Endothelial cell (in vitro differentiated cells): ENCODE measurements around the gene LAYN. TPM values are rescaled to one million over a fixed set of nuclear protein-coding genes. Genes with fewer than 3 reads are reported as not detected.

ENCODE experiments used
- DNase-seq: peaks from one replicate; pipeline ENCODE4 v3.0.0; 2021; ENCODE audit warnings: low spot score
- H3K27ac Mint-ChIP-seq: one replicate; pipeline ENCODE4 v1.8.0; 2021; ENCODE audit warnings: mixed read lengths, inconsistent platforms; ENCODE audit not compliant: unreplicated experiment
- H3K27me3 Mint-ChIP-seq: one replicate; pipeline ENCODE4 v1.8.0; 2021; ENCODE audit warnings: mild to moderate bottlenecking, moderate library complexity, mixed read lengths, inconsistent platforms; ENCODE audit not compliant: unreplicated experiment
- H3K36me3 Mint-ChIP-seq: one replicate; pipeline ENCODE4 v1.8.0; 2021; ENCODE audit warnings: mild to moderate bottlenecking, low read depth, mixed read lengths, inconsistent platforms; ENCODE audit not compliant: unreplicated experiment
- H3K4me1 Mint-ChIP-seq: one replicate; pipeline ENCODE4 v1.8.0; 2021; ENCODE audit warnings: mild to moderate bottlenecking, mixed read lengths, inconsistent platforms; ENCODE audit not compliant: unreplicated experiment
- H3K4me3 Mint-ChIP-seq: one replicate; pipeline ENCODE4 v1.8.0; 2021; ENCODE audit warnings: mild to moderate bottlenecking, mixed read lengths, inconsistent platforms; ENCODE audit not compliant: unreplicated experiment
- H3K9me3 Mint-ChIP-seq: one replicate; pipeline ENCODE4 v1.8.0; 2021; ENCODE audit warnings: mixed read lengths, inconsistent platforms; ENCODE audit not compliant: unreplicated experiment
- total RNA-seq: library from RNA; stranded (reverse); fragmentation: NEBNext Ultra II Directional; extraction: Animal tissue kit (Norgen Biotek cat#: 25700); gene quantifications from one replicate; pipeline ENCODE4 v1.2.1, GENCODE V29; 2021; ENCODE audit not compliant: unreplicated experiment
- TF ChIP-seq, protein P1 (sequence below): fragments of 200-600 bp; sonication (generic); IDR thresholded peaks from one replicate; pipeline ENCODE4 v1.5.0; 2021; ENCODE audit warnings: antibody characterized with exemption; ENCODE audit not compliant: unreplicated experiment

Gene LAYN
- total RNA-seq, 1 donor from 2014 or later = 26.2 TPM

DNA sequence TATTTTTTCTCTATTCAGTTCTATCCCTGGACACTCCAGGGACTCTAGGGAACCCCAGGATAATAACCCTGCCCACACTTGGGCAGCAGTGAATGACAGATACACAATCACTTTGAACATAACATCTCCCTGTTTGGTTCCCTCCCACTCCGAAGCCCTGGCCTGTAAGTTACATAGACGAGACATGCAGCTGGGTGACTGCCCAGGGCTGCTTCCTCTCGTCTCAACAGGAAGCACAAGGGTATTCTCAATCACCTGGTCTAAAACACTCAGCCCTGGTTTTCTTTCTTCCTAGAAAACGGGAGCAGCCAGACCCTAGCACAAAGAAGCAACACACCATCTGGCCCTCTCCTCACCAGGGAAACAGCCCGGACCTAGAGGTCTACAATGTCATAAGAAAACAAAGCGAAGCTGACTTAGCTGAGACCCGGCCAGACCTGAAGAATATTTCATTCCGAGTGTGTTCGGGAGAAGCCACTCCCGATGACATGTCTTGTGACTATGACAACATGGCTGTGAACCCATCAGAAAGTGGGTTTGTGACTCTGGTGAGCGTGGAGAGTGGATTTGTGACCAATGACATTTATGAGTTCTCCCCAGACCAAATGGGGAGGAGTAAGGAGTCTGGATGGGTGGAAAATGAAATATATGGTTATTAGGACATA lies 19.4 kb downstream of the LAYN start:
- TF ChIP-seq, protein P1, sequence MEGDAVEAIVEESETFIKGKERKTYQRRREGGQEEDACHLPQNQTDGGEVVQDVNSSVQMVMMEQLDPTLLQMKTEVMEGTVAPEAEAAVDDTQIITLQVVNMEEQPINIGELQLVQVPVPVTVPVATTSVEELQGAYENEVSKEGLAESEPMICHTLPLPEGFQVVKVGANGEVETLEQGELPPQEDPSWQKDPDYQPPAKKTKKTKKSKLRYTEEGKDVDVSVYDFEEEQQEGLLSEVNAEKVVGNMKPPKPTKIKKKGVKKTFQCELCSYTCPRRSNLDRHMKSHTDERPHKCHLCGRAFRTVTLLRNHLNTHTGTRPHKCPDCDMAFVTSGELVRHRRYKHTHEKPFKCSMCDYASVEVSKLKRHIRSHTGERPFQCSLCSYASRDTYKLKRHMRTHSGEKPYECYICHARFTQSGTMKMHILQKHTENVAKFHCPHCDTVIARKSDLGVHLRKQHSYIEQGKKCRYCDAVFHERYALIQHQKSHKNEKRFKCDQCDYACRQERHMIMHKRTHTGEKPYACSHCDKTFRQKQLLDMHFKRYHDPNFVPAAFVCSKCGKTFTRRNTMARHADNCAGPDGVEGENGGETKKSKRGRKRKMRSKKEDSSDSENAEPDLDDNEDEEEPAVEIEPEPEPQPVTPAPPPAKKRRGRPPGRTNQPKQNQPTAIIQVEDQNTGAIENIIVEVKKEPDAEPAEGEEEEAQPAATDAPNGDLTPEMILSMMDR = no peak
- Mint-ChIP-seq H3K27me3 (peaks cover 2% of the 10 kb centered on the region), H3K36me3 (peaks cover 41% of the 10 kb centered on the region), H3K27ac (no peak overlapping the region), H3K9me3 (no peaks in the 10 kb centered on the region), H3K4me1 (peaks cover 7% of the 10 kb centered on the region), H3K4me3 (no peak overlapping the region)
- no peak for DNase-seq

DNA sequence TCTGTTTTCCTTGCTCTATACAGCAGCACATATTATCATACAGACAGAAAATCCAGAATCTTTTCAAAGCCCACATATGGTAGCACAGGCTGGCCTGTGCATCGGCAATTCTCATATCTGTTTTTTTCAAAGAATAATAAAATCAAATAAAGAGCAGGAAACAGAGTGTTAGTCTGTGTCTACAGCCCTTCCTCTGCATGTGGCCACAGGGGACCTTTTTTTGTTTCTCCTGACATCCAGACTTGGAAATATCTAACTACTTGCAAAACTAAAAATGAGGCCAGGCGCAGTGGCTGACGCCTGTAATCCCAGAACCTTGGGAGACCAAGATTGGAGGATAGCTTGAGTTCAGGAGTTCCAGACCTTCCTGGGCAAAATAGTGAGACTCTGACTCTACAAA lies 20.3 kb downstream of the LAYN start:
- no peak for DNase-seq
- peaks cover 32% of the 10 kb centered on the region for H3K36me3 Mint-ChIP-seq
- peaks cover 2% of the 10 kb centered on the region for H3K27me3 Mint-ChIP-seq
- peaks cover 7% of the 10 kb centered on the region for H3K4me1 Mint-ChIP-seq
- no peaks in the 10 kb centered on the region for H3K9me3 Mint-ChIP-seq
- H3K27ac Mint-ChIP-seq = no peak overlapping the region
- TF ChIP-seq, protein P1 = no peak
- H3K4me3 Mint-ChIP-seq = no peak overlapping the region

GRCh38 chr11:111561306-111561705 lies 20.8 kb downstream of the LAYN start:
- H3K9me3 Mint-ChIP-seq = no peaks in the 10 kb centered on the region
- DNase-seq = no peak
- H3K4me1 Mint-ChIP-seq = peaks cover 7% of the 10 kb centered on the region
- TF ChIP-seq, protein P1 = no peak
- H3K36me3 Mint-ChIP-seq = peaks cover 27% of the 10 kb centered on the region
- H3K4me3 Mint-ChIP-seq = no peak overlapping the region
- no peak overlapping the region for H3K27ac Mint-ChIP-seq
- peaks cover 2% of the 10 kb centered on the region for H3K27me3 Mint-ChIP-seq

- TF ChIP-seq, protein P1 = no peak
- Mint-ChIP-seq H3K36me3 (peaks cover 22% of the 10 kb centered on the region), H3K9me3 (no peaks in the 10 kb centered on the region), H3K4me3 (no peak overlapping the region), H3K27me3 (peaks cover 2% of the 10 kb centered on the region), H3K27ac (no peak overlapping the region), H3K4me1 (peaks cover 7% of the 10 kb centered on the region)
- no peak for DNase-seq
Measured at GRCh38 chr11:111561791-111562325, 21.3 kb downstream of the LAYN start.

GRCh38 chr11:111562692-111563389 lies 22.3 kb downstream of the LAYN start:
- H3K4me3 Mint-ChIP-seq = no peak overlapping the region
- H3K4me1 Mint-ChIP-seq = peaks cover 7% of the 10 kb centered on the region
- H3K9me3 Mint-ChIP-seq = no peaks in the 10 kb centered on the region
- H3K27ac Mint-ChIP-seq = no peak overlapping the region
- H3K27me3 Mint-ChIP-seq = peaks cover 2% of the 10 kb centered on the region
- no peak for DNase-seq
- peaks cover 14% of the 10 kb centered on the region for H3K36me3 Mint-ChIP-seq
- TF ChIP-seq, protein P1 = no peak
